K562 (cell line): ENCODE results near the gene EPSTI1.

ENCODE experiments used
- CHD1 ChIP-seq: fragments of 200-600 bp; sonication (generic); IDR thresholded peaks from one replicate; pipeline ENCODE4 v1.6.1; 2012; ENCODE audit warnings: mild to moderate bottlenecking, moderate library complexity, low read length, inconsistent platforms
- FOS ChIP-seq: IDR thresholded peaks from 3 replicates; pipeline ENCODE4 v1.6.1; 2011; ENCODE audit not compliant: insufficient read length; ENCODE audit errors: extremely low read depth
- GABPA ChIP-seq: fragments of 200-800 bp; sonication (Bioruptor generic); conservative IDR thresholded peaks from 2 replicates; pipeline ENCODE4 v1.6.1; 2016; ENCODE audit warnings: low read depth, missing genetic modification characterization, missing compliant biosample characterization
- GATAD2B ChIP-seq: fragments of 450-650 bp; IDR thresholded peaks from 2 replicates; pipeline ENCODE4 v1.6.1; 2017; ENCODE audit warnings: mild to moderate bottlenecking, borderline replicate concordance
- POLR2A ChIP-seq: fragments of 450-650 bp; conservative IDR thresholded peaks from 2 replicates; pipeline ENCODE4 v1.6.1; 2016
- POLR2AphosphoS5 ChIP-seq: IDR thresholded peaks from 2 replicates; pipeline ENCODE4 v1.6.1; 2011; ENCODE audit warnings: mild to moderate bottlenecking, low read depth, low read length, moderate library complexity; ENCODE audit not compliant: control insufficient read depth, insufficient read depth
- TAF15 ChIP-seq: fragments of 200-400 bp; formaldehyde crosslinking; IDR thresholded peaks from 2 replicates; pipeline ENCODE4 v1.6.1; 2017; ENCODE audit warnings: mild to moderate bottlenecking, low read depth, low read length, moderate library complexity
- YY1 ChIP-seq, 3 experiments: IDR thresholded peaks; 2 replicates each; pipeline ENCODE4 v1.6.1; 2011; ENCODE audit warnings: low read length in 2 of 3, mild to moderate bottlenecking in 2 of 3, moderate library complexity in 2 of 3, borderline replicate concordance in 1 of 3, control low read depth in 1 of 3, low read depth in 1 of 3; ENCODE audit not compliant: insufficient read depth in 3 of 3, insufficient replicate concordance in 2 of 3, control insufficient read depth in 1 of 3, insufficient read length in 1 of 3; ENCODE audit errors: extremely low read depth in 1 of 3
- TF ChIP-seq, protein P1 (sequence below): fragments of 200-400 bp; formaldehyde crosslinking; IDR thresholded peaks from 2 replicates; pipeline ENCODE4 v1.6.1; 2017; ENCODE audit warnings: mild to moderate bottlenecking, low read depth, low read length, moderate library complexity
- TF ChIP-seq, protein P2 (sequence below), 2 experiments: fragments of 450-650 bp in 1 of 2; sonication (generic) in 1 of 2; formaldehyde crosslinking in 1 of 2; IDR thresholded peaks in 1 of 2; conservative IDR thresholded peaks in 1 of 2; 2 replicates each; pipeline versions ENCODE4 v1.6.1 to v1.8.1; 2016 to 2023; ENCODE audit warnings: mild to moderate bottlenecking in 2 of 2, moderate library complexity in 2 of 2, inconsistent platforms in 1 of 2, missing genetic modification reagents in 1 of 2
- TF ChIP-seq, protein P3 (sequence below), 3 experiments: IDR thresholded peaks in 2 of 3; conservative IDR thresholded peaks in 1 of 3; 2 replicates each; pipeline ENCODE4 v1.5.1; 2011 to 2012; ENCODE audit warnings: low read length in 3 of 3, mild to moderate bottlenecking in 3 of 3, control low read depth in 2 of 3, improper control_type of control experiment in 1 of 3, inconsistent platforms in 1 of 3, low read depth in 1 of 3, mixed read lengths in 1 of 3, moderate library complexity in 1 of 3; ENCODE audit not compliant: insufficient read depth in 2 of 3
- TF ChIP-seq, protein P4 (sequence below), 2 experiments: fragments of 450-650 bp; formaldehyde crosslinking in 1 of 2; IDR thresholded peaks; 2 replicates each; pipeline versions ENCODE4 v1.4.0 to v1.6.1; 2014 to 2020; ENCODE audit warnings: mild to moderate bottlenecking in 2 of 2, borderline replicate concordance in 1 of 2, low read depth in 1 of 2
- TF ChIP-seq, protein P5 (sequence below): fragments of 450-650 bp; IDR thresholded peaks from 2 replicates; pipeline ENCODE4 v1.6.1; 2016
- TF ChIP-seq, protein P6 (sequence below): fragments of 200-800 bp; sonication (Bioruptor generic); IDR thresholded peaks from 2 replicates; pipeline ENCODE4 v1.6.1; 2017; ENCODE audit warnings: missing genetic modification characterization, missing compliant biosample characterization

DNA sequence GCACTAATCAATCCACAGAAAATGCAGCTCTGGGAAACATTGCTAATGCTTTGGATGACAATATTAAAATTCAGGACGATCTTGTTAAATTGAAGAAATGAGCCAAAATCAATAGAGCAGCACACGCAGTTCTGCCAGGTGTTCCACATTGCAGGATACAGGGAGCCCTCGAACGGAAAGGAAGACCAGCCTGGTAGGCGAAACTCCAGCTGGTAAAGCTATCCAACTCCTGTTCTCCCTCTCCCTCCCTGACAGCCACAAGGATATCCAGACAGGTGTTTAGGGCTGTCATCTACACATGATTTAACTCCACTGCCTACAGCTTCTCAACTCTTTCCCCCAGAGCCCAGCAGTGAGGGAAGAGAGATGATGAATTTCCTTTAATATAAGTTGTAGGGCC, 67.7 kb downstream of the EPSTI1 start:
- TF ChIP-seq, protein P1, sequence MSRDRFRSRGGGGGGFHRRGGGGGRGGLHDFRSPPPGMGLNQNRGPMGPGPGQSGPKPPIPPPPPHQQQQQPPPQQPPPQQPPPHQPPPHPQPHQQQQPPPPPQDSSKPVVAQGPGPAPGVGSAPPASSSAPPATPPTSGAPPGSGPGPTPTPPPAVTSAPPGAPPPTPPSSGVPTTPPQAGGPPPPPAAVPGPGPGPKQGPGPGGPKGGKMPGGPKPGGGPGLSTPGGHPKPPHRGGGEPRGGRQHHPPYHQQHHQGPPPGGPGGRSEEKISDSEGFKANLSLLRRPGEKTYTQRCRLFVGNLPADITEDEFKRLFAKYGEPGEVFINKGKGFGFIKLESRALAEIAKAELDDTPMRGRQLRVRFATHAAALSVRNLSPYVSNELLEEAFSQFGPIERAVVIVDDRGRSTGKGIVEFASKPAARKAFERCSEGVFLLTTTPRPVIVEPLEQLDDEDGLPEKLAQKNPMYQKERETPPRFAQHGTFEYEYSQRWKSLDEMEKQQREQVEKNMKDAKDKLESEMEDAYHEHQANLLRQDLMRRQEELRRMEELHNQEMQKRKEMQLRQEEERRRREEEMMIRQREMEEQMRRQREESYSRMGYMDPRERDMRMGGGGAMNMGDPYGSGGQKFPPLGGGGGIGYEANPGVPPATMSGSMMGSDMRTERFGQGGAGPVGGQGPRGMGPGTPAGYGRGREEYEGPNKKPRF: no peak
- TF ChIP-seq, protein P2, sequence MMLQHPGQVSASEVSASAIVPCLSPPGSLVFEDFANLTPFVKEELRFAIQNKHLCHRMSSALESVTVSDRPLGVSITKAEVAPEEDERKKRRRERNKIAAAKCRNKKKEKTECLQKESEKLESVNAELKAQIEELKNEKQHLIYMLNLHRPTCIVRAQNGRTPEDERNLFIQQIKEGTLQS (IDR thresholded peaks at IDR 0.05): no peak
- TF ChIP-seq, protein P2 (CRISPR knock-in tag; conservative IDR thresholded peaks at IDR 0.05): no peak
- TF ChIP-seq TAF15 (no peak), CHD1 (no peak), POLR2AphosphoS5 (no peak), YY1 (IDR thresholded peaks at IDR 0.05; ENCODE audit: borderline replicate concordance in 1 of 3, control insufficient read depth in 1 of 3, extremely low read depth in 1 of 3, insufficient read depth in 3 of 3, insufficient read length in 1 of 3, insufficient replicate concordance in 2 of 3, low read depth in 1 of 3, low read length in 2 of 3) (no peak), FOS (no peak), POLR2A (no peak), GABPA (no peak), GATAD2B (no peak)
- TF ChIP-seq, protein P3, sequence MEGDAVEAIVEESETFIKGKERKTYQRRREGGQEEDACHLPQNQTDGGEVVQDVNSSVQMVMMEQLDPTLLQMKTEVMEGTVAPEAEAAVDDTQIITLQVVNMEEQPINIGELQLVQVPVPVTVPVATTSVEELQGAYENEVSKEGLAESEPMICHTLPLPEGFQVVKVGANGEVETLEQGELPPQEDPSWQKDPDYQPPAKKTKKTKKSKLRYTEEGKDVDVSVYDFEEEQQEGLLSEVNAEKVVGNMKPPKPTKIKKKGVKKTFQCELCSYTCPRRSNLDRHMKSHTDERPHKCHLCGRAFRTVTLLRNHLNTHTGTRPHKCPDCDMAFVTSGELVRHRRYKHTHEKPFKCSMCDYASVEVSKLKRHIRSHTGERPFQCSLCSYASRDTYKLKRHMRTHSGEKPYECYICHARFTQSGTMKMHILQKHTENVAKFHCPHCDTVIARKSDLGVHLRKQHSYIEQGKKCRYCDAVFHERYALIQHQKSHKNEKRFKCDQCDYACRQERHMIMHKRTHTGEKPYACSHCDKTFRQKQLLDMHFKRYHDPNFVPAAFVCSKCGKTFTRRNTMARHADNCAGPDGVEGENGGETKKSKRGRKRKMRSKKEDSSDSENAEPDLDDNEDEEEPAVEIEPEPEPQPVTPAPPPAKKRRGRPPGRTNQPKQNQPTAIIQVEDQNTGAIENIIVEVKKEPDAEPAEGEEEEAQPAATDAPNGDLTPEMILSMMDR (IDR thresholded peaks at IDR 0.05 in 2 of 3, conservative IDR thresholded peaks at IDR 0.05 in 1 of 3; ENCODE audit: insufficient read depth in 2 of 3, low read depth in 1 of 3, low read length in 3 of 3): no peak
- TF ChIP-seq, protein P4, sequence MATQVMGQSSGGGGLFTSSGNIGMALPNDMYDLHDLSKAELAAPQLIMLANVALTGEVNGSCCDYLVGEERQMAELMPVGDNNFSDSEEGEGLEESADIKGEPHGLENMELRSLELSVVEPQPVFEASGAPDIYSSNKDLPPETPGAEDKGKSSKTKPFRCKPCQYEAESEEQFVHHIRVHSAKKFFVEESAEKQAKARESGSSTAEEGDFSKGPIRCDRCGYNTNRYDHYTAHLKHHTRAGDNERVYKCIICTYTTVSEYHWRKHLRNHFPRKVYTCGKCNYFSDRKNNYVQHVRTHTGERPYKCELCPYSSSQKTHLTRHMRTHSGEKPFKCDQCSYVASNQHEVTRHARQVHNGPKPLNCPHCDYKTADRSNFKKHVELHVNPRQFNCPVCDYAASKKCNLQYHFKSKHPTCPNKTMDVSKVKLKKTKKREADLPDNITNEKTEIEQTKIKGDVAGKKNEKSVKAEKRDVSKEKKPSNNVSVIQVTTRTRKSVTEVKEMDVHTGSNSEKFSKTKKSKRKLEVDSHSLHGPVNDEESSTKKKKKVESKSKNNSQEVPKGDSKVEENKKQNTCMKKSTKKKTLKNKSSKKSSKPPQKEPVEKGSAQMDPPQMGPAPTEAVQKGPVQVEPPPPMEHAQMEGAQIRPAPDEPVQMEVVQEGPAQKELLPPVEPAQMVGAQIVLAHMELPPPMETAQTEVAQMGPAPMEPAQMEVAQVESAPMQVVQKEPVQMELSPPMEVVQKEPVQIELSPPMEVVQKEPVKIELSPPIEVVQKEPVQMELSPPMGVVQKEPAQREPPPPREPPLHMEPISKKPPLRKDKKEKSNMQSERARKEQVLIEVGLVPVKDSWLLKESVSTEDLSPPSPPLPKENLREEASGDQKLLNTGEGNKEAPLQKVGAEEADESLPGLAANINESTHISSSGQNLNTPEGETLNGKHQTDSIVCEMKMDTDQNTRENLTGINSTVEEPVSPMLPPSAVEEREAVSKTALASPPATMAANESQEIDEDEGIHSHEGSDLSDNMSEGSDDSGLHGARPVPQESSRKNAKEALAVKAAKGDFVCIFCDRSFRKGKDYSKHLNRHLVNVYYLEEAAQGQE (IDR thresholded peaks at IDR 0.05; ENCODE audit: borderline replicate concordance): no peak
- TF ChIP-seq, protein P4 (CRISPR knock-in tag; IDR thresholded peaks at IDR 0.05; ENCODE audit: low read depth): no peak
- TF ChIP-seq, protein P5, sequence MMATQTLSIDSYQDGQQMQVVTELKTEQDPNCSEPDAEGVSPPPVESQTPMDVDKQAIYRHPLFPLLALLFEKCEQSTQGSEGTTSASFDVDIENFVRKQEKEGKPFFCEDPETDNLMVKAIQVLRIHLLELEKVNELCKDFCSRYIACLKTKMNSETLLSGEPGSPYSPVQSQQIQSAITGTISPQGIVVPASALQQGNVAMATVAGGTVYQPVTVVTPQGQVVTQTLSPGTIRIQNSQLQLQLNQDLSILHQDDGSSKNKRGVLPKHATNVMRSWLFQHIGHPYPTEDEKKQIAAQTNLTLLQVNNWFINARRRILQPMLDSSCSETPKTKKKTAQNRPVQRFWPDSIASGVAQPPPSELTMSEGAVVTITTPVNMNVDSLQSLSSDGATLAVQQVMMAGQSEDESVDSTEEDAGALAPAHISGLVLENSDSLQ: no peak
- TF ChIP-seq, protein P6, sequence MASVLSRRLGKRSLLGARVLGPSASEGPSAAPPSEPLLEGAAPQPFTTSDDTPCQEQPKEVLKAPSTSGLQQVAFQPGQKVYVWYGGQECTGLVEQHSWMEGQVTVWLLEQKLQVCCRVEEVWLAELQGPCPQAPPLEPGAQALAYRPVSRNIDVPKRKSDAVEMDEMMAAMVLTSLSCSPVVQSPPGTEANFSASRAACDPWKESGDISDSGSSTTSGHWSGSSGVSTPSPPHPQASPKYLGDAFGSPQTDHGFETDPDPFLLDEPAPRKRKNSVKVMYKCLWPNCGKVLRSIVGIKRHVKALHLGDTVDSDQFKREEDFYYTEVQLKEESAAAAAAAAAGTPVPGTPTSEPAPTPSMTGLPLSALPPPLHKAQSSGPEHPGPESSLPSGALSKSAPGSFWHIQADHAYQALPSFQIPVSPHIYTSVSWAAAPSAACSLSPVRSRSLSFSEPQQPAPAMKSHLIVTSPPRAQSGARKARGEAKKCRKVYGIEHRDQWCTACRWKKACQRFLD (CRISPR knock-in tag): no peak
